Esophagus (tissue), 2 donors: ENCODE measurements around the gene GRM8. TPM values are rescaled to one million over a fixed set of nuclear protein-coding genes. Genes with fewer than 3 reads are reported as not detected.
"Not testable (repeated sequence)": the region's sequence is repeated elsewhere in the genome, so short reads cannot be mapped to it uniquely, and the experiment has no call there.

Source experiments
- H3K27ac ChIP-seq, 2 donors: one replicate each; pipeline ENCODE4 v1.5.1; 2013; ENCODE audit warnings: low read depth in 2 of 2, mild to moderate bottlenecking in 2 of 2, inconsistent platforms in 1 of 2, low read length in 1 of 2, moderate library complexity in 1 of 2
- H3K27me3 ChIP-seq, 2 donors: one replicate each; pipeline ENCODE4 v1.6.1; 2013; ENCODE audit warnings: low read length in 2 of 2, control low read depth in 1 of 2, mild to moderate bottlenecking in 1 of 2; ENCODE audit not compliant: insufficient read depth in 2 of 2, control insufficient read depth in 1 of 2
- H3K36me3 ChIP-seq, 2 donors: one replicate each; pipeline ENCODE4 v1.6.1; 2013; ENCODE audit warnings: low read length in 1 of 2; ENCODE audit not compliant: control insufficient read depth in 2 of 2, insufficient read depth in 2 of 2
- H3K4me1 ChIP-seq, 2 donors: one replicate each; pipeline ENCODE4 v1.6.1; 2013; ENCODE audit warnings: low read length in 1 of 2; ENCODE audit not compliant: control insufficient read depth in 2 of 2, insufficient read depth in 2 of 2
- H3K4me3 ChIP-seq, 2 donors: one replicate each; pipeline ENCODE4 v1.5.1; 2013; ENCODE audit warnings: low read length in 2 of 2, mild to moderate bottlenecking in 2 of 2, low read depth in 1 of 2, moderate library complexity in 1 of 2
- H3K9me3 ChIP-seq, 2 donors: one replicate each; pipeline ENCODE4 v1.6.1; 2013; ENCODE audit warnings: mild to moderate bottlenecking in 2 of 2, low read depth in 1 of 2, low read length in 1 of 2, moderate library complexity in 1 of 2; ENCODE audit not compliant: control insufficient read depth in 2 of 2, insufficient read depth in 1 of 2
- WGBS, 2 donors: extraction: QIAGEN DNeasy Blood & Tissue Kit; methylation state at CpG; one replicate each; pipeline ENCODE4 v1.1.7; 2013; 5-methylcytosine and 5-hydroxymethylcytosine counted together
- polyA plus RNA-seq, 2 donors: library from polyadenylated mRNA; stranded (reverse); fragments of 200-250 nt; gene quantifications; one replicate each; pipeline ENCODE4 v1.2.3, GENCODE V29; 2013
- donor health status: healthy with polysubstance abuse.
- donor health status: Bipolar disorder and iron deficiency.

GRM8 gene
- polyA plus RNA-seq, 2 donors = 0.19 TPM; not detected in 1

DNA sequence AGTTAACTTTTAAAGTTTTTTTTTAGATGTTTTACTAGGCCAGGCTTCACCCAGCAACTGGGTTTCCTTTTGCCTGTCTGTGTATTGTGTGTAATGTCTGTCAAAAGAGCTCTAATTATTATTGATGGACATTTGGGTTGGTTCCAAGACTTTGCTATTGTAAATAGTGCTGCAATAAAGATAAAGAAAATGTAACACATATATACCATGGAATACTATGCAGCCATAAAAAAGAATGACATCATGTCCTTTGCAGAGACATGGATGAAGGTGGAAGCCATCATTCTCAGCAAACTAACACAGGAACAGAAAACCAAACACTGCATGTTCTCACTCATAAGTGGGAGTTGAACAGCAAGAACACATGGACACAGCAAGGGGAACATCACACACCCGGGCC lies 584.0 kb downstream of the GRM8 start:
- WGBS, 2 donors = 87 to 100% methylated on average over 1 of the region's 1 CpG
- not testable (repeated sequence) for H3K9me3 ChIP-seq, H3K27me3 ChIP-seq, H3K4me3 ChIP-seq, H3K36me3 ChIP-seq, H3K4me1 ChIP-seq, H3K27ac ChIP-seq

DNA sequence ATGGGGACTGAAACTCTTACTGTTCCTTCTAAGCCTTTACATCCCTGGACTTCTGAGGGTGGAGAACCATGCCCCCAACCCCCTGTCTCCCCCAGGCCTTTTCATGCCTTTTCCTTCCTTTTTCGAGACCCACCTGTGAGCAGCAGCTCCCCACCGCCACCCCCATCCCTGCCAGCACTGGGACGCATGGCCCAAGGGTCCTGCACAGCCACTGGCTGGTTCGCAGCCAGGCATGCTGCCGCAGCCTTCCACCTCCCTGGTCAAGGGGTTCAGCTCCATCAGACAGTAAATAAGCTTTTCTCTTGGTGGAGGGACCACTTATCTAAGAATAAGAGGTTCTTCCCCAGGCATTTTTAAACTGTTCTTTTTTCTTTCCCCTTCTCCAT lies 584.4 kb downstream of the GRM8 start:
- Histone ChIP-seq H3K36me3 (no peaks in the 10 kb centered on the region), H3K4me1 (no peaks in the 10 kb centered on the region), H3K9me3 (peaks cover 0 to 2% of the 10 kb centered on the region in 2 donors), H3K4me3 (no peak overlapping the region), H3K27ac (no peak overlapping the region), H3K27me3 (no peaks in the 10 kb centered on the region)
- WGBS, 2 donors = 91 to 95% methylated on average over 5 of the region's 5 CpGs

- Histone ChIP-seq H3K27ac (no peak overlapping the region), H3K36me3 (no peaks in the 10 kb centered on the region), H3K9me3 (peaks cover 0 to under 1% of the 10 kb centered on the region in 2 donors), H3K27me3 (no peaks in the 10 kb centered on the region), H3K4me1 (no peaks in the 10 kb centered on the region), H3K4me3 (no peak overlapping the region)
- WGBS, 2 donors = 83 to 84% methylated on average over 14 of the region's 14 CpGs
Measured at GRCh38 chr7:126667742-126668366, 584.9 kb downstream of the GRM8 start.

- Histone ChIP-seq H3K4me1 (no peaks in the 10 kb centered on the region), H3K4me3 (no peak overlapping the region), H3K27ac (no peak overlapping the region), H3K27me3 (no peaks in the 10 kb centered on the region), H3K9me3 (no peaks in the 10 kb centered on the region), H3K36me3 (no peaks in the 10 kb centered on the region)
- WGBS, 2 donors = 63 to 75% methylated on average over 4 of the region's 4 CpGs
Measured at GRCh38 chr7:126662856-126663255, 589.9 kb downstream of the GRM8 start.

DNA sequence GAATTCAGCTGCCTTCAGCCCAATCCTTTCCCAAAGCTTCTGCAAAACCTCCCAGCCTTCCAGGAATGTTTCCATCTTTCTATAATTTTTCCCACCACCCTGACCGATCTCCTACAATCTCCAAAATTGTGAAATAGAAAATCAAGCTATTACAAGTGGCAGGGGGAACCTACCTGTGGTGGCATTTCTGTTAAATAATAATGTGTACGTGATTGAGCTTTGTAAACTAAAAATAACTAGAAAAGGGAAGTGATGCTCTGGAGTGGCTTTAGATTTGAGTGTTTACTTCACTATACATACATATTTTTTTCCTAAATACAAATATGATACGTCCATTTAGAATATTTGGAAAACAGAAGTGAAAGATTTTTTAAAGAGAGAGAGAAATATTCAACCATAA lies 593.6 kb downstream of the GRM8 start:
- no peaks in the 10 kb centered on the region for H3K27me3 ChIP-seq

DNA sequence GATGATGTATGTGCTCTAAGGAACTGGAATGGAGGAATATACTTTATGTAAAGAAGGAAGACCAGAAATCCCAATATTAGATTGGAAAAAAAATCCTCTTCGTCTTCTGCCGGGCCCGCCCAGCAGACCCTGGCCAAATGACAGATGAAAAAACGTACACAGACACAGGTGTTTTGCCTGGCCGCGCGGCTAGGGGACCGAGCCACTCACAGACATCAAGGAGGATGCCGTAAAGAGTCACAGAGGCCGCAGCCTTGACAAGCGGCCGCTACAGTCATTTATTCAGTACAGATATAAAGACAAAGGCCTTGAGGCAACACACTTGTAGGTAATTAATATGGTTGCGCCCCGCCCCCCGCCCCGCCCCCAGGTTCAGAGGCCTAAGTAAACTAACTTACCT lies 594.1 kb downstream of the GRM8 start:
- WGBS, 2 donors = 84 to 85% methylated on average over 16 of the region's 16 CpGs
- H3K4me3 ChIP-seq = no peak overlapping the region
- no peaks in the 10 kb centered on the region for H3K27me3 ChIP-seq
- H3K36me3 ChIP-seq = no peaks in the 10 kb centered on the region
- no peaks in the 10 kb centered on the region for H3K4me1 ChIP-seq
- H3K9me3 ChIP-seq = no peaks in the 10 kb centered on the region
- H3K27ac ChIP-seq = no peak overlapping the region

More for the DNA sequence above, 593.6 kb downstream of the GRM8 start:
- H3K4me1 ChIP-seq = no peaks in the 10 kb centered on the region
- H3K36me3 ChIP-seq = no peaks in the 10 kb centered on the region
- WGBS, 2 donors = 62 to 70% methylated on average over 3 of the region's 3 CpGs
- H3K4me3 ChIP-seq = no peak overlapping the region
- H3K9me3 ChIP-seq = no peaks in the 10 kb centered on the region
- H3K27ac ChIP-seq = no peak overlapping the region

DNA sequence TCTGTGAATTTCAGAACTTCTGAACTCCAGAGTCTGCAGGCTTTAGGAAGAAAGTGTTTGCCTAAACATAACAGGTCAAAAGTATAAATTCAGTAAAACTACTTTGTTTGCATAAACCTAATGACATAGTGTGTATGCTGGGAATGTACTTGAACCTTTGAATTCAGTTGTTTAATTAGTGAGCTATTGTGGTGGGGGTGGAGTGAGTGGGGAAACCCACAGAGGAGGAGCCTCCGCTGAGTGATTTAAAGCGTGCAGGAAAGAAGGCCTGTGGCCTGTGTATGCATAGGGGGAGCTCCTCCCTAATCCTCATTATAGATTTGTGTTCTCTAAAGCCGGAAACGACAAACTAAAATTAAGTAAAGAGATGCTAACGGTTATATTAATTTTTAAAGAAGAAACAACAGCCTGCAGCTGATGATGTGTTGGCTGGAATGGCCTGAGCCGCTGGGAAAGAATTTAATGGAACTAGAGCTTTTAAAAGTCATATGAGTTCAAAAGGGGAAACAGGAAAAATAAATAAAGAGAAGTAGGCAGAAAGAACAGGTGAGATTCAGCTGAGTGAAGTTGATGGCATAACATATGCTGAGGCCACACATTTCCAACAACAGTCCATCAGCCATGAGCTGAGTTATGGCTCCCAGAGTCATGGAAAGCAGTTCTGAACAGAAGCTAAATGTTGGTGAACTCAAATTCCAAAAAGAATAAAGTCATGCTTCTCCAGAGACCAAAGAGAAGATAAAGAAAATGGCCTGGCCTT lies 595.0 kb downstream of the GRM8 start:
- H3K9me3 ChIP-seq = no peaks in the 10 kb centered on the region
- H3K4me1 ChIP-seq = no peaks in the 10 kb centered on the region
- H3K4me3 ChIP-seq = no peak overlapping the region
- WGBS, 2 donors = 53 to 73% methylated on average over 6 of the region's 6 CpGs
- no peaks in the 10 kb centered on the region for H3K36me3 ChIP-seq
- no peak overlapping the region for H3K27ac ChIP-seq
- H3K27me3 ChIP-seq = no peaks in the 10 kb centered on the region

DNA sequence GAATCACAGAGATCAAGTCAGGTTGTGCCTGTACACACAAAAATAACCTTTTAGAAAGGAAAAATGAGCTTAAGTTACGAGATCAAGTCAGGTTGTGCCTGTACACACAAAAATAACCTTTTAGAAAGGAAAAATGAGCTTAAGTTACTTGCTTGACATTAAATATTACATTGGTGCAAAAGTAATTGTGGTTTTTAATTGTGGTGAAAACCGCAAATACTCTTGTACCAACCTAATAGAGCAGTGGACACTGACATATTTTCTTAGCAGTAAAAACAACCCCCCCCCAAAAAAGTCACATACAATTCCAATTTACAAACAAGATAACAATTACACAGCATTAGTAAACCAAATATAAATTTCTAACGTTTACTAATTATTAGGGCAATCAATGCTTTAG lies 595.6 kb downstream of the GRM8 start:
- Histone ChIP-seq H3K4me1 (no peaks in the 10 kb centered on the region), H3K27ac (no peak overlapping the region), H3K36me3 (no peaks in the 10 kb centered on the region), H3K4me3 (no peak overlapping the region), H3K27me3 (no peaks in the 10 kb centered on the region), H3K9me3 (no peaks in the 10 kb centered on the region)
- 59 to 76% methylated on average over 3 of the region's 3 CpGs for WGBS, 2 donors

DNA sequence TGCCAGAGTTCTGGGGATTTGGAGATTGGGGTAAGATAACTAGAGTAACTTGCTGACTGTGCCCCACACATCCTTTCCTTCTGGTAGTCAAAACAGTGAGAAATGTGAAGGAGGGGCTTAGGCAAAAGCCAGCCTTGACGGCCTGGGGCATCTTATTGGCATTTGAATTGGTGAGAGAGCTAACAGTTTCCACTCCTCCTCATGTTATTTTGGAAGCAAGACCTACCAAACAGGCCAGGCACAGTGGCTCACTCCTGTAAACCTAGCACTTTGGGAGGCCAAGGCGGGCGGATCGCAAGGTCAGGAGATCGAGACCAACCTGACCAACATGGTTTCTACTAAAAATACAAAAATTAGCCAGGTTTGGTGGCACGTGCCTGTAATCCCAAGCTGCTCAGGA lies 596.6 kb downstream of the GRM8 start:
- Histone ChIP-seq H3K4me1 (no peaks in the 10 kb centered on the region), H3K9me3 (no peaks in the 10 kb centered on the region), H3K4me3 (no peak overlapping the region), H3K27ac (no peak overlapping the region), H3K27me3 (no peaks in the 10 kb centered on the region), H3K36me3 (no peaks in the 10 kb centered on the region)
- 80% methylated on average over 6 of the region's 6 CpGs for WGBS, 2 donors

DNA sequence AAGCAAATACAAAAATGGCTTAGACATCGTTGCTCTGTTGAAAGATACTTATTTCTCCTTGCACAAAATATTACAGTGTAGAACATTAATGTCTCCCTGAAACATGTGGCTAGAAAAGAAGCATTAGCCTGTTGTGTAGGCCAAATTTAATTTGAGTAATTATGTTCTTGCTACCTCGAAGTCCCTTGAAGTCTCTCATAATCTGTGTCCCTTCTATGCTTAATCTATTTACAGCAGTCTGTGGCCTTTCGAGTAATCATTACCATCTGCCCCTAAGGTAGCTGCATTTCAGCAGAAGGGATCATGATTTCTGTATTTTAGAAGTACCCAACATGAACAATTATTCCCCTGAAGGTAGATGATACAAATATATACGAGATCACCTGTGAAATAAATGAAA lies 615.2 kb downstream of the GRM8 start:
- H3K36me3 ChIP-seq = no peaks in the 10 kb centered on the region
- no peaks in the 10 kb centered on the region for H3K4me1 ChIP-seq
- 67 to 71% methylated on average over 4 of the region's 4 CpGs for WGBS, 2 donors
- H3K9me3 ChIP-seq = no peaks in the 10 kb centered on the region
- no peak overlapping the region for H3K27ac ChIP-seq
- H3K27me3 ChIP-seq = no peaks in the 10 kb centered on the region
- H3K4me3 ChIP-seq = no peak overlapping the region
